OCI-LY3 (cell line): ENCODE results near the gene LIPG.

Source experiments
- H2AFZ ChIP-seq: fragments of 200-600, 300-600 bp; shearing (Covaris generic); 2 replicates; pipeline ENCODE4 v1.6.0; 2014; ENCODE audit warnings: antibody characterized with exemption, low read depth, low read length
- H3K27ac ChIP-seq: fragments of 200-600, 300-600 bp; sonication (generic); 2 replicates; pipeline ENCODE4 v1.5.1; 2014; ENCODE audit warnings: mild to moderate bottlenecking, low read length, moderate library complexity, mixed read lengths
- H3K27me3 ChIP-seq: fragments of 200-600, 300-600 bp; sonication (generic); 2 replicates; pipeline ENCODE4 v1.6.1; 2014; ENCODE audit warnings: low read depth, low read length, mixed read lengths
- H3K36me3 ChIP-seq: fragments of 200-600, 300-600 bp; sonication (generic); replicated peaks from 2 replicates; pipeline ENCODE3; 2014; ENCODE audit warnings: low read depth, low read length, mixed read lengths
- H3K4me1 ChIP-seq: fragments of 300-600, 200-600 bp; sonication (generic); 2 replicates; pipeline ENCODE4 v1.6.1; 2014; ENCODE audit warnings: low read length, mixed read lengths
- H3K4me2 ChIP-seq: fragments of 200-600, 300-600 bp; sonication (generic); 2 replicates; pipeline ENCODE4 v1.6.1; 2014; ENCODE audit warnings: low read length, mixed read lengths
- H3K4me3 ChIP-seq: fragments of 300-600, 200-600 bp; sonication (generic); 2 replicates; pipeline ENCODE4 v1.5.1; 2014; ENCODE audit warnings: antibody characterized with exemption, mild to moderate bottlenecking, low read length, moderate library complexity
- H3K79me2 ChIP-seq: fragments of 300-600, 200-600 bp; shearing (Covaris generic); 2 replicates; pipeline ENCODE4 v1.6.1; 2014; ENCODE audit warnings: mild to moderate bottlenecking, low read length, mixed read lengths
- H3K9ac ChIP-seq: fragments of 300-600, 200-600 bp; shearing (Covaris generic); 2 replicates; pipeline ENCODE4 v1.6.0; 2014; ENCODE audit warnings: mild to moderate bottlenecking, low read length, moderate library complexity
- H3K9me3 ChIP-seq: fragments of 200-600, 300-600 bp; shearing (Covaris generic); 2 replicates; pipeline ENCODE4 v1.6.1; 2014; ENCODE audit warnings: low read length, mixed read lengths; ENCODE audit not compliant: insufficient read depth
- H4K20me1 ChIP-seq: fragments of 200-600, 300-600 bp; sonication (generic); 2 replicates; pipeline ENCODE4 v1.6.1; 2016; ENCODE audit warnings: low read length, mixed read lengths; ENCODE audit not compliant: insufficient read depth
- CTCF ChIP-seq: fragments of 200-600, 300-600 bp; sonication (generic); IDR thresholded peaks from 2 replicates; pipeline ENCODE4 v1.5.1; 2014; ENCODE audit warnings: antibody characterized with exemption, low read length, low read depth
- EZH2phosphoT487 ChIP-seq: fragments of 200-600 bp; shearing (Covaris generic); IDR thresholded peaks from 2 replicates; pipeline ENCODE4 v1.6.1; 2018; ENCODE audit warnings: antibody characterized with exemption, mixed run types, low read depth

Gene LIPG

GRCh38 chr18:49529596-49529995, 32.3 kb upstream of the LIPG start:
- H3K36me3 ChIP-seq = no peaks in the 10 kb centered on the region
- no peaks in the 10 kb centered on the region for H4K20me1 ChIP-seq
- no peaks in the 10 kb centered on the region for H3K27me3 ChIP-seq
- no peak overlapping the region for H3K27ac ChIP-seq
- H3K79me2 ChIP-seq = no peaks in the 10 kb centered on the region
- no peak overlapping the region for H2AFZ ChIP-seq
- H3K9me3 ChIP-seq = 0 out of 2 replicates have a peak, but pooled peaks cover under 1% of the 10 kb centered on the region
- no peak for TF ChIP-seq CTCF
- TF ChIP-seq EZH2phosphoT487 = no peak
- H3K4me3 ChIP-seq = no peak overlapping the region
- H3K9ac ChIP-seq = no peak overlapping the region
- H3K4me1 ChIP-seq = peaks cover 13% of the 10 kb centered on the region
- H3K4me2 ChIP-seq = no peak overlapping the region

GRCh38 chr18:49531678-49532153, 30.1 kb upstream of the LIPG start:
- Histone ChIP-seq H3K79me2 (no peaks in the 10 kb centered on the region), H3K9me3 (peaks cover 8% of the 10 kb centered on the region; the same call in 1 of the 2 replicates), H3K4me3 (peak overlapping the region; percentile 70), H3K4me2 (peak overlapping the region; percentile 76), H3K4me1 (peaks cover 13% of the 10 kb centered on the region), H2AFZ (peak overlapping the region; percentile 92), H4K20me1 (no peaks in the 10 kb centered on the region), H3K27ac (peak overlapping the region; percentile 0; the same call in 1 of the 2 replicates), H3K9ac (peak overlapping the region; percentile 52), H3K36me3 (no peaks in the 10 kb centered on the region), H3K27me3 (no peaks in the 10 kb centered on the region)
- TF ChIP-seq CTCF = no peak
- TF ChIP-seq EZH2phosphoT487 = no peak

- no peak overlapping the region for H3K9ac ChIP-seq
- H3K4me1 ChIP-seq = peaks cover 13% of the 10 kb centered on the region
- no peak overlapping the region for H3K4me3 ChIP-seq
- no peak overlapping the region for H3K4me2 ChIP-seq
- H3K27ac ChIP-seq = no peak overlapping the region
- no peaks in the 10 kb centered on the region for H3K36me3 ChIP-seq
- no peaks in the 10 kb centered on the region for H4K20me1 ChIP-seq
- H3K27me3 ChIP-seq = no peaks in the 10 kb centered on the region
- TF ChIP-seq EZH2phosphoT487 (no peak), CTCF (no peak)
- H2AFZ ChIP-seq = no peak overlapping the region
- no peaks in the 10 kb centered on the region for H3K79me2 ChIP-seq
- H3K9me3 ChIP-seq = peaks cover 8% of the 10 kb centered on the region; the same call in 1 of the 2 replicates
Observed at GRCh38 chr18:49534846-49535601, 26.8 kb upstream of the LIPG start.

- H4K20me1 ChIP-seq = no peaks in the 10 kb centered on the region
- TF ChIP-seq CTCF (no peak), EZH2phosphoT487 (no peak)
- H2AFZ ChIP-seq = no peak overlapping the region
Observed at GRCh38 chr18:49537232-49537896, 24.5 kb upstream of the LIPG start.

More at GRCh38 chr18:49537232-49537896, 24.5 kb upstream of the LIPG start:
- no peak overlapping the region for H3K9ac ChIP-seq
- no peaks in the 10 kb centered on the region for H3K79me2 ChIP-seq
- H3K9me3 ChIP-seq = peaks cover 8% of the 10 kb centered on the region; the same call in 1 of the 2 replicates
- H3K36me3 ChIP-seq = no peaks in the 10 kb centered on the region
- H3K4me2 ChIP-seq = no peak overlapping the region
- H3K27ac ChIP-seq = no peak overlapping the region
- H3K4me3 ChIP-seq = no peak overlapping the region
- no peaks in the 10 kb centered on the region for H3K27me3 ChIP-seq
- peaks cover 5% of the 10 kb centered on the region for H3K4me1 ChIP-seq
